Measurements from ENCODE around the gene FARP2. TPM values are rescaled to one million over a fixed set of nuclear protein-coding genes. Genes with fewer than 3 reads are reported as not detected.
A peak's percentile ranks its signal among the peaks of the same experiment; 100 is the strongest.

The FARP2 gene
- total and polyA plus RNA-seq, 2 of the 13 experiments (the other 11 are each of a cell fraction or from before 2014, with no cell fraction given) = 28.0 to 45.4 TPM

GRCh38 chr2:241355983-241356870 is at the start of gene FARP2 (continued):
- TF ChIP-seq ZNF18 (CRISPR knock-in tag; IDR thresholded peaks at IDR 0.05; ENCODE audit: insufficient replicate concordance) (no peak), KAT8 (CRISPR knock-in tag; IDR thresholded peaks at IDR 0.05) (peak; percentile 18; the same call in 1 of the 2 replicates), HOMEZ (CRISPR knock-in tag; IDR thresholded peaks at IDR 0.05; ENCODE audit: low read depth) (no peak), FOXA3 (CRISPR knock-in tag; IDR thresholded peaks at IDR 0.05) (peak; percentile 5; the same call in 1 of the 2 replicates), SP1 (IDR thresholded peaks at IDR 0.05) (no peak), SP1 (CRISPR knock-in tag; IDR thresholded peaks at IDR 0.05) (peak; percentile 85), ZNF773 (CRISPR knock-in tag; IDR thresholded peaks at IDR 0.05; ENCODE audit: borderline replicate concordance) (peak; percentile 56; the same call in 1 of the 2 replicates), ZNF737 (CRISPR knock-in tag; IDR thresholded peaks at IDR 0.05; ENCODE audit: borderline replicate concordance) (no peak), EED (CRISPR knock-in tag; IDR thresholded peaks at IDR 0.05) (peak; percentile 91; the same call in 1 of the 2 replicates), ZBTB37 (CRISPR knock-in tag; IDR thresholded peaks at IDR 0.05) (no peak), MAX (IDR thresholded peaks at IDR 0.05) (peak; percentile 87), ZNF768 (CRISPR knock-in tag; IDR thresholded peaks at IDR 0.05) (no peak), ZNF234 (CRISPR knock-in tag; conservative IDR thresholded peaks at IDR 0.05) (no peak), TFAP4 (IDR thresholded peaks at IDR 0.05; ENCODE audit: borderline replicate concordance, low read depth) (no peak), CENPT (CRISPR knock-in tag; IDR thresholded peaks at IDR 0.05; ENCODE audit: low read depth) (no peak), ZNF644 (CRISPR knock-in tag; IDR thresholded peaks at IDR 0.05; ENCODE audit: low read depth) (no peak), EHMT2 (IDR thresholded peaks at IDR 0.05; ENCODE audit: borderline replicate concordance, low read depth, low read length) (no peak), ZNF512 (CRISPR knock-in tag; IDR thresholded peaks at IDR 0.05) (no peak), ZNF816 (CRISPR knock-in tag; IDR thresholded peaks at IDR 0.05; ENCODE audit: borderline replicate concordance) (peak; percentile 90), SMARCE1 (IDR thresholded peaks at IDR 0.05; ENCODE audit: borderline replicate concordance) (no peak), SNAPC5 (CRISPR knock-in tag; IDR thresholded peaks at IDR 0.05; ENCODE audit: borderline replicate concordance) (no peak), HNRNPK (IDR thresholded peaks at IDR 0.05; ENCODE audit: low read depth, low read length, poor library complexity, severe bottlenecking) (peak; percentile 81)

All from HepG2 (cell line).